AG04450 (cell line): ENCODE data around the gene PTPRE. TPM values are rescaled to one million over a fixed set of nuclear protein-coding genes. Genes with fewer than 3 reads are reported as not detected.

ENCODE experiments used
- CTCF ChIA-PET: fragments of 300-600, 350-600 bp; formaldehyde crosslinking; extraction: SDS; loops from one replicate; lab custom pipeline; 2022; ENCODE audit warnings: antibody characterized with exemption, inconsistent platforms; lab: Charles Lee
- POLR2A ChIA-PET: fragments of 350-600 bp; formaldehyde crosslinking; extraction: SDS; loops from one replicate; lab custom pipeline; 2021; ENCODE audit warnings: antibody characterized with exemption, inconsistent platforms; lab: Yijun Ruan, JAX
- DNase-seq: peaks from one replicate; pipeline ENCODE4 v3.0.0-alpha.2; 2011; ENCODE audit warnings: low read depth, low spot score
- H3K27ac ChIP-seq: one replicate; pipeline ENCODE4 v1.5.1; 2012; ENCODE audit warnings: low read depth, low read length, control low read depth
- H3K27me3 ChIP-seq: one replicate; pipeline ENCODE4 v1.6.0; 2012; ENCODE audit warnings: low read length; ENCODE audit not compliant: control insufficient read depth, insufficient read depth
- H3K4me3 ChIP-seq: 2 replicates; pipeline ENCODE4 v1.5.1; 2011; ENCODE audit warnings: mild to moderate bottlenecking, low read depth, low read length, control low read depth
- H3K9me3 ChIP-seq: 2 replicates; pipeline ENCODE4 v1.5.1; 2012; ENCODE audit warnings: low read length; ENCODE audit not compliant: control insufficient read depth, insufficient read depth
- CTCF ChIP-seq: IDR thresholded peaks from 2 replicates; pipeline ENCODE4 v1.5.1; 2011; ENCODE audit warnings: low read depth, low read length, control low read depth, inconsistent platforms
- polyA plus RNA-seq: library from polyadenylated mRNA; depleted of rRNA; stranded (reverse); fragments of >200 nt; gene quantifications from 2 replicates; pipeline ENCODE4 v1.2.3, GENCODE V29; 2011

Gene PTPRE
- polyA plus RNA-seq, 1 experiment: 0.38 TPM

- ChIA-PET POLR2A (no interaction called here), CTCF (no interaction called here)
- Histone ChIP-seq H3K9me3 (no peaks in the 10 kb centered on the region), H3K27ac (no peak overlapping the region), H3K27me3 (peaks cover 3% of the 10 kb centered on the region), H3K4me3 (no peak overlapping the region)
- no peak for TF ChIP-seq CTCF
- DNase-seq: no peak
These were observed 115.6 kb downstream of the PTPRE start for GRCh38 chr10:128022261-128023196.

- Histone ChIP-seq H3K27me3 (peaks cover 3% of the 10 kb centered on the region), H3K4me3 (no peak overlapping the region), H3K9me3 (no peaks in the 10 kb centered on the region), H3K27ac (no peak overlapping the region)
- ChIA-PET POLR2A (no interaction called here), CTCF (interaction anchor here (0.7 to 1.3 kb wide), 3 partner anchors 11 to 653 kb away, joined by 3 read pairs; no protein-coding TSS in a partner anchor)
- TF ChIP-seq CTCF: no peak
- no peak for DNase-seq
These were observed 117.5 kb downstream of the PTPRE start for GRCh38 chr10:128024426-128024825.

- no peak for TF ChIP-seq CTCF
- ChIA-PET POLR2A (no interaction called here), CTCF (no interaction called here)
- Histone ChIP-seq H3K9me3 (no peaks in the 10 kb centered on the region), H3K27me3 (peaks cover 3% of the 10 kb centered on the region), H3K27ac (no peak overlapping the region), H3K4me3 (no peak overlapping the region)
- DNase-seq: no peak
These were observed 118.5 kb downstream of the PTPRE start for GRCh38 chr10:128025437-128025836.

- DNase-seq: no peak
- H3K27me3 ChIP-seq: peaks cover 3% of the 10 kb centered on the region
- H3K4me3 ChIP-seq: no peak overlapping the region
- no peaks in the 10 kb centered on the region for H3K9me3 ChIP-seq
- H3K27ac ChIP-seq: no peak overlapping the region
- ChIA-PET CTCF (interaction anchor here (1.4 kb wide), 1 partner anchor 10 kb away, joined by 12 read pairs; no protein-coding TSS in a partner anchor), POLR2A (no interaction called here)
- TF ChIP-seq CTCF: no peak
These were observed 119.0 kb downstream of the PTPRE start for GRCh38 chr10:128025951-128026350.

- H3K27me3 ChIP-seq: peaks cover 3% of the 10 kb centered on the region
- no peak overlapping the region for H3K4me3 ChIP-seq
- H3K9me3 ChIP-seq: no peaks in the 10 kb centered on the region
- TF ChIP-seq CTCF: no peak
- POLR2A ChIA-PET: no interaction called here
- CTCF ChIA-PET: interaction anchor here (0.7 to 1.4 kb wide), 3 partner anchors 9 to 43 kb away, joined by 4 to 12 read pairs (median 5); no protein-coding TSS in a partner anchor
- DNase-seq: no peak
- no peak overlapping the region for H3K27ac ChIP-seq
These were observed 119.9 kb downstream of the PTPRE start for GRCh38 chr10:128026615-128027300.
